Endothelial cell of umbilical vein (primary cell): ENCODE measurements around the gene FAM3D. TPM values are rescaled to one million over a fixed set of nuclear protein-coding genes. Genes with fewer than 3 reads are reported as not detected.

Experiments used
- BruUV-seq: library from RNA; stranded (reverse); fragments of 400-500 nt; replicated peaks from 2 replicates; lab custom pipeline; 2021; lab: Mats Ljungman, UMichigan
- CTCF ChIA-PET: fragments of 300-600, 350-600 bp; sonication (Branson Sonifier 250); formaldehyde crosslinking; loops from one replicate; lab custom pipeline; 2021; ENCODE audit warnings: antibody characterized with exemption, inconsistent platforms; lab: Charles Lee
- POLR2A ChIA-PET: fragments of 300-600, 350-600 bp; sonication (Branson Sonifier 250); formaldehyde crosslinking; loops from one replicate; lab custom pipeline; 2021; ENCODE audit warnings: antibody characterized with exemption, inconsistent platforms; lab: Charles Lee
- DNase-seq: peaks from one replicate; pipeline ENCODE4 v3.0.0-alpha.2; 2011; ENCODE audit warnings: low read depth, low spot score
- FAIRE-seq: peaks from 2 replicates; lab custom pipeline; 2011; peaks lifted over from hg19 to GRCh38; lab: Jason Lieb, UNC
- H2AFZ ChIP-seq: 2 replicates; pipeline ENCODE4 v1.6.0; 2012; ENCODE audit warnings: low read depth, low read length, control low read depth, inconsistent platforms
- H3K27ac ChIP-seq: 2 replicates; pipeline ENCODE4 v1.5.1; 2011; ENCODE audit warnings: low read depth, mild to moderate bottlenecking, control low read depth, low read length, moderate library complexity; ENCODE audit not compliant: insufficient read depth
- H3K27me3 ChIP-seq, 2 experiments: 2 replicates each; pipeline versions ENCODE4 v1.6.0 to v1.6.1; 2011; ENCODE audit warnings: low read length in 2 of 2, mixed read lengths in 1 of 2; ENCODE audit not compliant: control insufficient read depth in 2 of 2, insufficient read depth in 2 of 2
- H3K36me3 ChIP-seq, 2 experiments: 2 replicates in 1 of 2; 3 replicates in 1 of 2; pipeline ENCODE4 v1.5.1; 2011; ENCODE audit warnings: low read length in 2 of 2, mild to moderate bottlenecking in 1 of 2, moderate library complexity in 1 of 2; ENCODE audit not compliant: control insufficient read depth in 2 of 2, insufficient read depth in 2 of 2; ENCODE audit errors: extremely low read depth in 1 of 2
- H3K4me1 ChIP-seq: 3 replicates; pipeline ENCODE4 v1.5.1; 2011; ENCODE audit warnings: mild to moderate bottlenecking, low read length; ENCODE audit not compliant: control insufficient read depth, insufficient read depth; ENCODE audit errors: extremely low read depth
- H3K4me2 ChIP-seq: 2 replicates; pipeline ENCODE4 v1.6.1; 2011; ENCODE audit warnings: low read length, control low read depth, mixed read lengths; ENCODE audit not compliant: insufficient read depth
- H3K4me3 ChIP-seq, 3 experiments: fragments of 200-600 bp in 1 of 3; sonication (generic), shearing (Covaris generic) in 1 of 3; replicated peaks in 1 of 3; 2 replicates each; pipeline ENCODE4 v1.5.1; 2011 to 2016; ENCODE audit warnings: control low read depth in 3 of 3, low read length in 3 of 3, mild to moderate bottlenecking in 2 of 3, inconsistent platforms in 1 of 3, low read depth in 1 of 3, moderate library complexity in 1 of 3; ENCODE audit not compliant: insufficient read depth in 1 of 3
- H3K79me2 ChIP-seq: 2 replicates; pipeline ENCODE4 v1.6.0; 2012; ENCODE audit warnings: low read length, inconsistent platforms; ENCODE audit not compliant: control insufficient read depth, insufficient read depth
- H3K9ac ChIP-seq: replicated peaks from 2 replicates; pipeline ENCODE3; 2011; ENCODE audit warnings: low read length, control low read depth; ENCODE audit not compliant: insufficient read depth; ENCODE audit errors: extremely low read depth
- H3K9me1 ChIP-seq: replicated peaks from 3 replicates; pipeline ENCODE4 v1.6.0; 2011; ENCODE audit warnings: mild to moderate bottlenecking, low read length; ENCODE audit not compliant: control insufficient read depth, insufficient read depth; ENCODE audit errors: extremely low read depth
- H3K9me3 ChIP-seq: replicated peaks from 2 replicates; pipeline ENCODE4 v1.5.1; 2012; ENCODE audit warnings: low read length, inconsistent platforms; ENCODE audit not compliant: control insufficient read depth, insufficient read depth
- H4K20me1 ChIP-seq: replicated peaks from 2 replicates; pipeline ENCODE3; 2011; ENCODE audit warnings: mild to moderate bottlenecking, low read length; ENCODE audit not compliant: control insufficient read depth, insufficient read depth; ENCODE audit errors: extremely low read depth
- EZH2 ChIP-seq: IDR thresholded peaks from 2 replicates; pipeline ENCODE4 v1.6.1; 2012; ENCODE audit warnings: borderline replicate concordance, low read depth, mild to moderate bottlenecking, moderate library complexity, low read length, inconsistent platforms; ENCODE audit not compliant: severe bottlenecking
- FOS ChIP-seq: IDR thresholded peaks from 2 replicates; pipeline ENCODE4 v1.6.1; 2011; ENCODE audit warnings: mild to moderate bottlenecking, low read length, moderate library complexity, borderline replicate concordance; ENCODE audit not compliant: insufficient read depth
- GATA2 ChIP-seq: IDR thresholded peaks from 2 replicates; pipeline ENCODE4 v1.7.0; 2011; ENCODE audit warnings: low read depth, mild to moderate bottlenecking, moderate library complexity, mixed read lengths, low read length; ENCODE audit not compliant: insufficient read length, insufficient read depth
- JUN ChIP-seq: IDR thresholded peaks from 2 replicates; pipeline ENCODE4 v1.6.1; 2011; ENCODE audit warnings: borderline replicate concordance, low read depth; ENCODE audit not compliant: insufficient read length, insufficient read depth
- MYC ChIP-seq: IDR thresholded peaks from one replicate; pipeline ENCODE4 v1.6.1; 2011; ENCODE audit warnings: mild to moderate bottlenecking, low read depth, low read length
- POLR2A ChIP-seq: IDR thresholded peaks from 2 replicates; pipeline ENCODE4 v1.6.1; 2012; ENCODE audit warnings: low read depth, mild to moderate bottlenecking, control low read depth, low read length
- POLR2AphosphoS5 ChIP-seq: IDR thresholded peaks from 2 replicates; pipeline ENCODE4 v1.6.1; 2012; ENCODE audit warnings: low read depth, mild to moderate bottlenecking, control low read depth, low read length, moderate library complexity; ENCODE audit not compliant: insufficient read depth
- dilution Hi-C: fragments of 300-500 bp; cut with MboI; formaldehyde crosslinking; loops from one replicate; pipeline ENCODE4 v1.15.0; 2019; ENCODE audit warnings: low sequenced_read_pairs; ENCODE audit not compliant: extremely low pct_ligation_motif_present
- intact Hi-C: fragments of 100-400 bp; cut with micrococcal nuclease; formaldehyde crosslinking; loops from one replicate; pipeline ENCODE4 v1.10.0; 2022
- polyA plus RNA-seq, 4 experiments: library from polyadenylated mRNA; depleted of rRNA in 3 of 4; stranded (reverse) in 3 of 4; unstranded in 1 of 4; fragments of >200 nt; gene quantifications; 2 replicates each; pipeline versions ENCODE4 v1.2.1 to v1.2.3, GENCODE V29; 2011 to 2012; ENCODE audit warnings: missing spikeins in 1 of 4
- total RNA-seq: library from RNA; stranded (reverse); gene quantifications from 2 replicates; pipeline ENCODE4 v1.2.3, GENCODE V29; 2021
- TF ChIP-seq, protein P1 (sequence below), 2 donors: IDR thresholded peaks; 1 replicate in 1 of 2; 2 replicates in 1 of 2; pipeline ENCODE4 v1.5.1; 2011; ENCODE audit warnings: low read length in 2 of 2, mild to moderate bottlenecking in 2 of 2, moderate library complexity in 2 of 2, control low read depth in 1 of 2, inconsistent platforms in 1 of 2, low read depth in 1 of 2; ENCODE audit not compliant: insufficient read depth in 1 of 2; ENCODE audit errors: extremely low read depth in 1 of 2
- TF ChIP-seq, protein P2 (sequence below): IDR thresholded peaks from 2 replicates; pipeline ENCODE4 v1.6.1; 2011; ENCODE audit not compliant: insufficient read depth, insufficient read length

FAM3D gene
- total and polyA plus RNA-seq, 2 donors (not counting 3 experiments of a cell fraction or from before 2014, with no cell fraction given): 0.12 TPM; not detected in 1

DNA sequence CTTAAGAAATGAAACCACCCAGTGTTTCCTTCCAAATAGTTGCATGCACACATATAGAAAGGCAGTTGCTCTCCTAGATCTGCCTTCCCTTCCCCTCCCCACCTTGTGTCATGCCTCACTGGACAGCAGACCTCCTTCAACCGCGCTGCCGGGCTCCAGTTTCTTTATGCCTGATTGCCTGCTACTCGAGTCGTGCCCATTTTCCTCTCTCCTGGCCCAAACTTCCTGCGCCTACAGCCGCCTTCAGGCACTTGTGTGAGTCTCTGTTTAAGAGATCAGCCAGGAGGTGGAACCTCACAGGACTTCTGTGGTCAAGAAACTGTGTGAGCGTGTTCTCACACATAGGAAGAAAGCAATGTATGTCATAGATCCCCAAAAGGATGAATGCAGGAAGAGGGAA lies 80.6 kb downstream of the FAM3D start:
- Histone ChIP-seq H3K4me3 (no peak overlapping the region), H3K36me3 (no peaks in the 10 kb centered on the region), H3K4me2 (peak overlapping the region; percentile 89), H3K4me1 (peaks cover 5% of the 10 kb centered on the region), H3K9ac (no peak overlapping the region), H3K9me3 (no peaks in the 10 kb centered on the region), H3K9me1 (no peaks in the 10 kb centered on the region), H3K27ac (no peak overlapping the region), H2AFZ (no peak overlapping the region), H4K20me1 (no peaks in the 10 kb centered on the region), H3K79me2 (no peaks in the 10 kb centered on the region), H3K27me3 (peaks cover 21 to 26% of the 10 kb centered on the region in 2 experiments)
- ChIA-PET POLR2A (no interaction called here), CTCF (interaction anchor here (0.7 to 2.8 kb wide), 12 partner anchors 10 to 54 kb away, joined by 3 to 28 read pairs (median 6); no protein-coding TSS in a partner anchor)
- BruUV-seq: no TSS peak
- TF ChIP-seq EZH2: peak; percentile 74
- TF ChIP-seq, protein P1, sequence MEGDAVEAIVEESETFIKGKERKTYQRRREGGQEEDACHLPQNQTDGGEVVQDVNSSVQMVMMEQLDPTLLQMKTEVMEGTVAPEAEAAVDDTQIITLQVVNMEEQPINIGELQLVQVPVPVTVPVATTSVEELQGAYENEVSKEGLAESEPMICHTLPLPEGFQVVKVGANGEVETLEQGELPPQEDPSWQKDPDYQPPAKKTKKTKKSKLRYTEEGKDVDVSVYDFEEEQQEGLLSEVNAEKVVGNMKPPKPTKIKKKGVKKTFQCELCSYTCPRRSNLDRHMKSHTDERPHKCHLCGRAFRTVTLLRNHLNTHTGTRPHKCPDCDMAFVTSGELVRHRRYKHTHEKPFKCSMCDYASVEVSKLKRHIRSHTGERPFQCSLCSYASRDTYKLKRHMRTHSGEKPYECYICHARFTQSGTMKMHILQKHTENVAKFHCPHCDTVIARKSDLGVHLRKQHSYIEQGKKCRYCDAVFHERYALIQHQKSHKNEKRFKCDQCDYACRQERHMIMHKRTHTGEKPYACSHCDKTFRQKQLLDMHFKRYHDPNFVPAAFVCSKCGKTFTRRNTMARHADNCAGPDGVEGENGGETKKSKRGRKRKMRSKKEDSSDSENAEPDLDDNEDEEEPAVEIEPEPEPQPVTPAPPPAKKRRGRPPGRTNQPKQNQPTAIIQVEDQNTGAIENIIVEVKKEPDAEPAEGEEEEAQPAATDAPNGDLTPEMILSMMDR (IDR thresholded peaks at IDR 0.05; ENCODE audit: extremely low read depth in 1 of 2, insufficient read depth in 1 of 2, low read depth in 1 of 2, low read length in 2 of 2): no peak
- DNase-seq (no peak), FAIRE-seq (no peak)
- dilution Hi-C loops (no loop called here), intact Hi-C loops (loop anchor here (1.0 kb wide), 1 partner anchor 9 kb away; the partner anchor contains the start of gene FAM107A)

DNA sequence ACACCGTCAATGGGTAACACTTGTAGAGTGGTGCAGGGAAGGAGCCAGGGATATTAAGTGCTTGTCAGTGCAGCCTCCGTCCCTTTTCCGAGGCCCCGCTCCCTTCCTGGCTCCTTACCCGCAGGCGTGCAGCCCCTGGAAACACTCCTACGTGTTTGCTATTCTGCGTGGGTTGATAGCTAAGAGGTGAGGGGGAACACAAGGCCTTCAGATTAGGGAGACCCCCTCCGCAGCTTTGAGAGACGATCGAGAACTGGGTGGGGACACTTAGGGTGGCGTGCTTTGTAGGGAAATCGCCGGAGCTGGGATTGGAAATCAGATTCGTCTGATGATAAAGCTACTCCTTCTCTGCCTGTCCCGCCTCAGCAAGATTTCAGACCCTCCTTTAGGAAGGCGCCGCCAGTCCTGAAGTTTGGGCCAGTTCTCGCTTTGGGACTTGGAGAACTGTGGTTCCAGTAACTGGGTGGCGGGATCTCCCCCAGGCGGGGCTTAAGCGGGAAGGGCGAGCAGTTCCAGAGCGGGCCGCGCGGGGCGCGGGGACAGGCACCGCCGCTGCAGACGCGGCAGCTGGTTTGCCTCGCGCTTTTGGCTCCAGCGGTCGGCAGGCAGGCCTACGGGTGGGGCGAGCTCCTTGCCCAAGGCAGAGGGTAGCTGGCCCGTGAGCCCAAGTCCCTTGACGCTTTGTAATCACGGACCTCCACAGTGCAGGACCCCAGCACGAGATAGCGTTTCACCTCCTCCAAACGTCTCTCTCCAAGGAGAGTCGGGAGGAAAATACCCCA lies 81.4 kb downstream of the FAM3D start:
- H4K20me1 ChIP-seq: no peaks in the 10 kb centered on the region
- peaks cover 20 to 26% of the 10 kb centered on the region in 2 experiments for H3K27me3 ChIP-seq
- H3K36me3 ChIP-seq: no peaks in the 10 kb centered on the region
- ChIA-PET POLR2A (no interaction called here), CTCF (interaction anchor here (0.7 to 2.8 kb wide), 14 partner anchors 9 to 55 kb away, joined by 3 to 28 read pairs (median 6); no protein-coding TSS in a partner anchor)
- H3K4me2 ChIP-seq: peak overlapping the region; percentile 89
- H3K9ac ChIP-seq: peak overlapping the region; percentile 54
- peak overlapping the region; percentile 88 for H2AFZ ChIP-seq
- peaks cover 5% of the 10 kb centered on the region for H3K4me1 ChIP-seq
- TF ChIP-seq EZH2: peak; percentile 60
- no peak for TF ChIP-seq POLR2AphosphoS5
- no peak for TF ChIP-seq JUN
- no peak for TF ChIP-seq MYC
- no peak for TF ChIP-seq FOS
- TF ChIP-seq, protein P1 (IDR thresholded peaks at IDR 0.05; ENCODE audit: extremely low read depth in 1 of 2, insufficient read depth in 1 of 2, low read depth in 1 of 2, low read length in 2 of 2): peak; percentile 74 to 87
- TF ChIP-seq, protein P2, sequence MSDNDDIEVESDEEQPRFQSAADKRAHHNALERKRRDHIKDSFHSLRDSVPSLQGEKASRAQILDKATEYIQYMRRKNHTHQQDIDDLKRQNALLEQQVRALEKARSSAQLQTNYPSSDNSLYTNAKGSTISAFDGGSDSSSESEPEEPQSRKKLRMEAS: no peak
- TF ChIP-seq GATA2: peak; percentile 21
- no peak for TF ChIP-seq POLR2A
- intact Hi-C loops: loop anchor here (1.0 kb wide), 1 partner anchor 8 kb away; the partner anchor contains the start of gene FAM107A
- H3K27ac ChIP-seq: no peak overlapping the region
- no TSS peak for BruUV-seq
- peak; percentile 80 for FAIRE-seq
- H3K9me1 ChIP-seq: no peaks in the 10 kb centered on the region
- DNase-seq: peak; percentile 67
- H3K4me3 ChIP-seq: peak overlapping the region; percentile 40 to 65 (median 51)
- H3K9me3 ChIP-seq: no peaks in the 10 kb centered on the region
- no peaks in the 10 kb centered on the region for H3K79me2 ChIP-seq
- dilution Hi-C loops: no loop called here
